Stimulated activated CD4-positive, alpha-beta T cell treated with anti-CD3 and anti-CD28 coated beads, Interleukin-12 subunit alpha, Interleukin-12 subunit beta, amount 100 ng/mL, for 4 hours (primary cell): ENCODE results near the gene PRMT7.

Source experiments
- DNase-seq: peaks from one replicate; pipeline ENCODE4 v3.0.0-alpha.2; 2020

The PRMT7 gene

GRCh38 chr16:68401871-68402747, 91.3 kb downstream of the PRMT7 start:
- DNase-seq = no peak

GRCh38 chr16:68402748-68403040, 91.9 kb downstream of the PRMT7 start:
- no peak for DNase-seq

- no peak for DNase-seq
Observed at GRCh38 chr16:68403177-68403576, 92.4 kb downstream of the PRMT7 start.

GRCh38 chr16:68403704-68404103, 92.9 kb downstream of the PRMT7 start:
- DNase-seq = no peak

GRCh38 chr16:68404736-68405345, 94.0 kb downstream of the PRMT7 start:
- DNase-seq = no peak

GRCh38 chr16:68406458-68407152, 95.8 kb downstream of the PRMT7 start:
- no peak for DNase-seq
